B cell (primary cell): Measurements from ENCODE around the gene BRINP3. TPM values are rescaled to one million over a fixed set of nuclear protein-coding genes. Genes with fewer than 3 reads are reported as not detected.

Source experiments
- ATAC-seq: fragments of 200-7000 bp; cut with Tn5 transposase; one replicate; pipeline ENCODE4 v1.10.0; 2021; ENCODE audit warnings: low read depth, mild to moderate bottlenecking, moderate number of reproducible peaks, moderate library complexity
- CTCF ChIA-PET: fragments of 350-600 bp; sonication (Branson Sonifier 250); formaldehyde crosslinking; loops from one replicate; lab custom pipeline; 2021; ENCODE audit warnings: antibody characterized with exemption, inconsistent platforms; lab: Charles Lee
- POLR2A ChIA-PET: fragments of 350-600 bp; sonication (Branson Sonifier 250); formaldehyde crosslinking; loops from one replicate; lab custom pipeline; 2021; ENCODE audit warnings: antibody characterized with exemption; lab: Charles Lee
- DNase-seq: peaks from one replicate; pipeline ENCODE4 v3.0.0; 2013
- H2AFZ ChIP-seq: 2 replicates; pipeline ENCODE4 v1.6.1; 2012; ENCODE audit warnings: mild to moderate bottlenecking, low read depth, low read length; ENCODE audit not compliant: insufficient read depth, poor library complexity, severe bottlenecking
- H3K27ac ChIP-seq, 2 donors: 1 replicate in 1 of 2; 2 replicates in 1 of 2; pipeline ENCODE4 v1.5.1; 2012 to 2013; ENCODE audit warnings: low read length in 2 of 2, mild to moderate bottlenecking in 2 of 2, moderate library complexity in 1 of 2
- H3K27me3 ChIP-seq, 4 experiments: fragments of 200-600 bp in 1 of 4; sonication (generic) in 1 of 4; replicated peaks in 1 of 4; 1 replicate in 2 of 4; 2 replicates in 2 of 4; pipeline versions ENCODE4 v1.6.1 to v1.7.0; 2013 to 2016; ENCODE audit warnings: low read length in 3 of 4, mild to moderate bottlenecking in 2 of 4, mixed read lengths in 1 of 4, moderate library complexity in 1 of 4; ENCODE audit not compliant: insufficient read depth in 4 of 4, control insufficient read depth in 3 of 4; ENCODE audit errors: control extremely low read depth in 1 of 4
- H3K36me3 ChIP-seq, 2 experiments: replicated peaks in 1 of 2; 1 replicate in 1 of 2; 2 replicates in 1 of 2; pipeline versions ENCODE4 v1.6.1 to v1.7.1; 2013; ENCODE audit warnings: low read length in 1 of 2; ENCODE audit not compliant: insufficient read depth in 2 of 2, control insufficient read depth in 1 of 2; ENCODE audit errors: control extremely low read depth in 1 of 2, extremely low read depth in 1 of 2
- H3K4me1 ChIP-seq, 2 donors: fragments of 200-600 bp in 1 of 2; sonication (generic) in 1 of 2; 1 replicate in 1 of 2; 2 replicates in 1 of 2; pipeline versions ENCODE4 v1.5.1 to v1.6.1; 2013 to 2017; ENCODE audit warnings: low read length in 2 of 2; ENCODE audit not compliant: control insufficient read depth in 2 of 2, insufficient read depth in 2 of 2
- H3K4me2 ChIP-seq: replicated peaks from 2 replicates; pipeline ENCODE3; 2012; ENCODE audit warnings: mild to moderate bottlenecking, low read depth, low read length; ENCODE audit not compliant: poor library complexity, severe bottlenecking
- H3K4me3 ChIP-seq, 5 experiments: fragments of 200-600 bp in 1 of 5; sonication (generic) in 1 of 5; 1 replicate in 3 of 5; 2 replicates in 2 of 5; pipeline versions ENCODE4 v1.5.1 to v1.7.0; 2011 to 2016; ENCODE audit warnings: low read length in 4 of 5, mild to moderate bottlenecking in 4 of 5, low read depth in 2 of 5, control low read depth in 1 of 5, moderate library complexity in 1 of 5; ENCODE audit not compliant: insufficient read depth in 1 of 5; ENCODE audit errors: control extremely low read depth in 1 of 5, extremely low read depth in 1 of 5
- H3K79me2 ChIP-seq: fragments of 200-600 bp; sonication (generic); one replicate; pipeline ENCODE4 v1.6.0; 2016; ENCODE audit warnings: low read length; ENCODE audit not compliant: control insufficient read depth, insufficient read depth
- H3K9ac ChIP-seq: fragments of 200-600 bp; sonication (generic); 2 replicates; pipeline ENCODE4 v1.6.1; 2017; ENCODE audit warnings: mild to moderate bottlenecking, low read length, moderate library complexity
- H3K9me3 ChIP-seq, 3 donors: one replicate each; pipeline versions ENCODE4 v1.6.1 to v1.7.1; 2013; ENCODE audit warnings: low read length in 2 of 3; ENCODE audit not compliant: control insufficient read depth in 2 of 3, insufficient read depth in 1 of 3; ENCODE audit errors: control extremely low read depth in 1 of 3
- H4K20me1 ChIP-seq: 2 replicates; pipeline ENCODE4 v1.6.0; 2012; ENCODE audit warnings: mild to moderate bottlenecking, low read length; ENCODE audit not compliant: insufficient read depth, control insufficient read depth, poor library complexity, severe bottlenecking
- H3K27ac Mint-ChIP-seq: one replicate; pipeline ENCODE4 v1.8.0; 2021; ENCODE audit warnings: mixed read lengths
- H3K27me3 Mint-ChIP-seq: one replicate; pipeline ENCODE4 v1.8.0; 2021; ENCODE audit warnings: mixed read lengths
- H3K4me1 Mint-ChIP-seq: one replicate; pipeline ENCODE4 v1.8.0; 2021; ENCODE audit warnings: mixed read lengths
- H3K4me3 Mint-ChIP-seq: one replicate; pipeline ENCODE4 v1.8.0; 2021; ENCODE audit warnings: mixed read lengths
- H3K9me3 Mint-ChIP-seq: one replicate; pipeline ENCODE4 v1.8.0; 2022; ENCODE audit warnings: mixed read lengths; ENCODE audit not compliant: insufficient read depth
- EZH2 ChIP-seq: IDR thresholded peaks from 2 replicates; pipeline ENCODE4 v1.6.1; 2012; ENCODE audit warnings: borderline replicate concordance, low read depth, mild to moderate bottlenecking, moderate library complexity, low read length; ENCODE audit not compliant: insufficient read depth, poor library complexity, severe bottlenecking
- WGBS: methylation state at CpG from one replicate; pipeline ENCODE4 v1.1.5; 2013; ENCODE audit warnings: missing lambda C conversion rate; ENCODE audit not compliant: insufficient coverage; 5-methylcytosine and 5-hydroxymethylcytosine counted together
- intact Hi-C: fragments of 100-400 bp; cut with micrococcal nuclease; formaldehyde crosslinking; loops from one replicate; pipeline ENCODE4 v1.10.0; 2022
- polyA plus RNA-seq: library from polyadenylated mRNA; depleted of rRNA; stranded (reverse); fragments of >200 nt; gene quantifications from 2 replicates; pipeline ENCODE4 v1.2.3, GENCODE V29; 2012
- total RNA-seq, 2 donors: library from RNA; stranded (reverse); fragments of 120-200 nt in 1 of 2; gene quantifications; 1 replicate in 1 of 2; 2 replicates in 1 of 2; pipeline versions ENCODE4 v1.2.3 to v1.2.4, GENCODE V29; 2013 to 2022
- TF ChIP-seq, protein P1 (sequence below): fragments of 200-600 bp; IDR thresholded peaks from one replicate; pipeline ENCODE4 v1.8.0; 2022; ENCODE audit warnings: antibody characterized with exemption, mild to moderate bottlenecking

The BRINP3 gene
- total and polyA plus RNA-seq, 2 donors (not counting 1 experiment from before 2014, with no cell fraction given), result not detected

DNA sequence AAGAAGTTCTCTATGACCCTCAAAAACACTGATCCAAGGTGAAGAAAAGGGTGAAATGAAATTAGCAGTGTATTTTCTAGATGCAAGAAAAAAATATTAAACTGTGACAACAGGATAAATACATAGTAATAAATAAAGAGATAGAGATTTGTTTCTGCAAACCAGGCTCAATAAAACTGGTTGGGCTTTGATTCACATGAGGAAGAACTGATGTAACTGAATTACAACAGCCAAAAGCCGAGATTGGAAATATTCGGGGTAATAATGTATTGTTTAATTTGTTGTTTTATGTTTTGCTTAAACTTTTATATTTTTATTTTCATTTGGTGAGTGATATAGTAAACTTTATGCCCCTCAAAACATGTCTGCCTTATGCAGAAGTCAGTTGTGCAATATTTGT is 285.0 kb downstream of the BRINP3 start:
- POLR2A ChIA-PET, result no interaction called here
- H3K4me1 Mint-ChIP-seq, result no peaks in the 10 kb centered on the region
- no CpG with 5 or more reads among the region's 2 CpGs for WGBS

DNA sequence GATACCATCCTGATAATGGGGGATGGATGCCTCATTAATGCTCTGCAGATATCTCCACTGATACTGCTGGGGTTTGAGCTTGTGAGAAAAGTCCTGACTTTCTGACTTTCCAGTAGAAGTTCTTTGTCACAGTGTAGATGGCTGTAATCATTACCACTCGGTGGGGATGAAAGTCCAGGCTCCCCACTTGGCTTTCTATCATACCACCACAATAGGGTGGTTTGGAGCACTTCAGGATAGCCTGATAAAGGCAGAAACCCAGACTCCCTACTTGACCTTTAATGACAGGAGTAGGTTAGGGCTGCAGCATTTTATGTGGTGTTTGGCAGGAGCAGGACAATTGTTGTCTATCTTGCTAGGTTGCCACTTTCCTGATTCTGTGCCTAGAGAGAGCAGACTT is 294.1 kb downstream of the BRINP3 start:
- Histone ChIP-seq H3K9ac (no peak overlapping the region), H3K4me3 (no peak overlapping the region), H3K9me3 (no peaks in the 10 kb centered on the region), H3K36me3 (no peaks in the 10 kb centered on the region), H4K20me1 (no peaks in the 10 kb centered on the region), H3K79me2 (no peaks in the 10 kb centered on the region), H3K4me1 (no peaks in the 10 kb centered on the region), H2AFZ (no peak overlapping the region), H3K4me2 (no peak overlapping the region), H3K27me3 (no peaks in the 10 kb centered on the region), H3K27ac (no peak overlapping the region)
- no peak for DNase-seq
- intact Hi-C loops, result no loop called here
- no CpG with 5 or more reads among the region's 1 CpG for WGBS
- H3K4me1 Mint-ChIP-seq, result no peaks in the 10 kb centered on the region
- TF ChIP-seq EZH2, result no peak
- TF ChIP-seq, protein P1, sequence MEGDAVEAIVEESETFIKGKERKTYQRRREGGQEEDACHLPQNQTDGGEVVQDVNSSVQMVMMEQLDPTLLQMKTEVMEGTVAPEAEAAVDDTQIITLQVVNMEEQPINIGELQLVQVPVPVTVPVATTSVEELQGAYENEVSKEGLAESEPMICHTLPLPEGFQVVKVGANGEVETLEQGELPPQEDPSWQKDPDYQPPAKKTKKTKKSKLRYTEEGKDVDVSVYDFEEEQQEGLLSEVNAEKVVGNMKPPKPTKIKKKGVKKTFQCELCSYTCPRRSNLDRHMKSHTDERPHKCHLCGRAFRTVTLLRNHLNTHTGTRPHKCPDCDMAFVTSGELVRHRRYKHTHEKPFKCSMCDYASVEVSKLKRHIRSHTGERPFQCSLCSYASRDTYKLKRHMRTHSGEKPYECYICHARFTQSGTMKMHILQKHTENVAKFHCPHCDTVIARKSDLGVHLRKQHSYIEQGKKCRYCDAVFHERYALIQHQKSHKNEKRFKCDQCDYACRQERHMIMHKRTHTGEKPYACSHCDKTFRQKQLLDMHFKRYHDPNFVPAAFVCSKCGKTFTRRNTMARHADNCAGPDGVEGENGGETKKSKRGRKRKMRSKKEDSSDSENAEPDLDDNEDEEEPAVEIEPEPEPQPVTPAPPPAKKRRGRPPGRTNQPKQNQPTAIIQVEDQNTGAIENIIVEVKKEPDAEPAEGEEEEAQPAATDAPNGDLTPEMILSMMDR, result no peak
- peaks cover 3% of the 10 kb centered on the region for H3K9me3 Mint-ChIP-seq
- ChIA-PET CTCF (no interaction called here), POLR2A (no interaction called here)
- no peak overlapping the region for H3K4me3 Mint-ChIP-seq
- ATAC-seq, result no peak
- H3K27ac Mint-ChIP-seq, result no peak overlapping the region
- H3K27me3 Mint-ChIP-seq, result no peaks in the 10 kb centered on the region

More for the DNA sequence above, 285.0 kb downstream of the BRINP3 start:
- no peak for ATAC-seq
- no peak for TF ChIP-seq EZH2
- TF ChIP-seq, protein P1, result no peak
- Mint-ChIP-seq H3K4me3 (no peak overlapping the region), H3K27me3 (no peaks in the 10 kb centered on the region), H3K9me3 (no peaks in the 10 kb centered on the region), H3K27ac (no peak overlapping the region)
- H3K27ac ChIP-seq, result no peak overlapping the region
- no peak overlapping the region for H3K4me2 ChIP-seq
- no peak for DNase-seq
- H3K27me3 ChIP-seq, result no peaks in the 10 kb centered on the region
- H3K9ac ChIP-seq, result no peak overlapping the region
- H3K36me3 ChIP-seq, result no peaks in the 10 kb centered on the region
- H2AFZ ChIP-seq, result no peak overlapping the region
- no peak overlapping the region for H3K4me3 ChIP-seq
- H4K20me1 ChIP-seq, result no peaks in the 10 kb centered on the region
- CTCF ChIA-PET, result no interaction called here
- no peaks in the 10 kb centered on the region for H3K79me2 ChIP-seq
- intact Hi-C loops, result no loop called here
- H3K4me1 ChIP-seq, result no peaks in the 10 kb centered on the region
- H3K9me3 ChIP-seq, result no peaks in the 10 kb centered on the region
